Stimulated activated CD8-positive, alpha-beta memory T cell treated with anti-CD3 and anti-CD28 coated beads, Interleukin-12 subunit alpha, Interleukin-12 subunit beta, amount 100 ng/mL, for 1 hour (primary cell): Measurements from ENCODE around the gene ANXA6.

ENCODE experiments used
- DNase-seq: peaks from one replicate; pipeline ENCODE4 v3.0.0-alpha.2; 2020; ENCODE audit warnings: low read depth

ANXA6 gene

DNA sequence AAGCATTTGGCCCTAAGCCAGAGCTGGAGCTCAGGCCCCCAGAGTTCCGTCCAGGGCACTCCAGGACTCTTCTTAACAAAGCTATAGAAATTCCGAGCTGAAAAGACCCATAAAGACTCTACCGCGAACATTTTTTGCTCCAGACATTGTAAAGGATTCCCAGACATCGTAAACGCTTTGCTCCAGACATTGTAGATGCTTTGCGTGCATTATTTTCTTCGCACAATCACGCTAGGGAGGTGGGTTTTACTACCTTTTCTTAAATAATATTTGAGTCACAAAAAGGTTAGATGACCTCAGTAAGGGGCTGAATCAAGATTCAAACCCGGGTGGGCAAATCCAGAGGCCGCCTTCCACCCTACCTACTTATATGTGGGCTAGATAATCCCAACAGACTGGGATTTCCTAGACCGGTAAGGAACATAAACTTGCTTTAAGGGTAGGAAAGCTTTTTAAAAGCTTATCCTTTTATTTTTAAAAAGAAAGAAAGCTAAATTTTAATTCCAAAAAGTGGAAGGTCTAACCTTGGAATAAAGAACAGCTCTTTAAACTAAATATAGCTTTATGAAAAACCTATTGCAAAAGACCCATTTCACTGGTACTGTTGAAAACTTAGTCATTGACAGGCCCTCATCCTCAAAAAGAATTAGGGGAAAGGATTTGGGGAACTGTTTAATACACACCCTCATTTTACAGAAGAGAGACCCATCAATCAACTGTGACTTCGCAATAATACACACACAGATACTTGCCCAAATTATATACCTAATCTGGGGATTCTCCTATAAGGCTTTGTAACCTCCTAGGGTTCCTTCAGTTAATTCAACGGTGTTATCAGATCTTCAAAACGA lies 75.9 kb downstream of the ANXA6 start:
- no peak for DNase-seq

DNA sequence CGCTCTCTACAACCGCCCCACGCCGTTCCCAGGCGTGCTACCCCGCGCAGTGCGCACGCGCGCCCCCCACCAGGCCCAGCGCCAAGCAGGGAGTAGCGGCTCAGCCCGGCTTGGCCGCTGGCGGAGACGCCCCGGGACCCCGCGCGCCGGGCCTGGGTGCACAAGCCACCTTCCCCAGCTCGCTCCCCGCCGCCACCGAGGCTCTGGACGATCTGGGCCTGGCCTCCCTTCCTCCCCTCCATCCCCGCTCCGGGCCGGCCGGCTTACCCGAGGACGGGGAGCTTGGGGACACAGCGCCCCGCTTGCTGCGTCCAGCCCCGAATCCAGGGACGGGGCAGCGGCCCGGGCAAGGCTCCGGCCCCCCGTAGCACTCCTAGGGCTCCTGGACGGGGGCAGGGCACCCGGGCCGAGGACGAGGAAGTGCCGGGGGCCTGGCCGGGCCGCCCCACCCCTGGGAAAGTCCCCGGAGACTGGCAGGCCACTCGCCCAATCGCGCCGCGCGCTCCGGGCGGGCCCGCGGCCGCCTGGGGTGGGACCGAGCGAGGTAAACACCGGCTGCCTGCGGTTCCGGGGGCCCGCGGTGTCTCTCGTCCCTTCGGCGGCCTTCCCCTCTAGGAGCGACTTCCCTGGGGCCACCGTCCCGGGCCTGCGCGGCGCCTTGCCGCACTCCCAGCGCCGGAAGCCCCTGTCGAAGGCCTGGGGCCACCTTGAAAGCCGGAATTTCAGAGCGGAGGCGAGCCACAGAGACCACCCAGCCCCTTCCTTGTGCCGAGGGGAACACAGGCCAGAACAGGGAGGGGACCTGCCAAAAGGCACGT lies 76.8 kb downstream of the ANXA6 start, which contains the start of gene TNIP1:
TNIP1 (minus strand) TSS at position 422 of the 818 bp plus-strand sequence. CDS start 15,939 bp downstream, outside the sequence.
- DNase-seq, result peak; percentile 88

DNA sequence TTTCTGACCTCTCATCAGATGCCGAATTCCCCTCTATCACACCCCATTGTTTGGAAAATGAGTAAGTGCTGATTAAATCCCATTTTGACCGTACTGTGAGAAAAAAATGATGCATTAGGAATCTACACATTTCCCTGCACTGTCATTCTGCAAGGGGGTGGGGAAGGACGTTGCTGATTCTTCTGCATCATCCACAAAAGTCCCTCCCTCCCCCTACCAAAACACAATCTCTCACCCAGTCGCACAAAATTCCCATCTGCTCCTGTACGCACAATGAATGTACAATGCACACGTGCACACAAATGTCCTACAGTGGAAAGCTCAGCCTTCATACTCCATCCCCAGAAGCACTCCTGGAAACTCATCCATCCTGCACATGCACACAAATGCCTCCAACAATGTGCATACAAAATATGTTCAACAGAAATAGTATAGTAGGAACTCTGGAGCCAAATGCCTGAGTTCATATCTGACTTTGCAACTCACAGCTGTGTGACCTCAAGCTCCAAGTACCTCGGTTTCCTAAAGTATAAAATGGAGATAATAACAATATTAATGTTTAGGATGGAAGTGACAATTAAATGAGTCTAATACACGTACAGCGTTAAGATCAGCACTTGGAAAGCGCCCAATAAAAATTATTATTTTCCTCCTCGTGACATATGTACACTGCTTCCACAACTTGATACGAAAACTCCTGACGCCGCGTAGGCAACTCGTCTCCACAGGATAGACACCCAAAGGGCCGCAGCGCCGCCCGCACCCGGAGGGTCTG lies 77.6 kb downstream of the ANXA6 start:
- no peak for DNase-seq

DNA sequence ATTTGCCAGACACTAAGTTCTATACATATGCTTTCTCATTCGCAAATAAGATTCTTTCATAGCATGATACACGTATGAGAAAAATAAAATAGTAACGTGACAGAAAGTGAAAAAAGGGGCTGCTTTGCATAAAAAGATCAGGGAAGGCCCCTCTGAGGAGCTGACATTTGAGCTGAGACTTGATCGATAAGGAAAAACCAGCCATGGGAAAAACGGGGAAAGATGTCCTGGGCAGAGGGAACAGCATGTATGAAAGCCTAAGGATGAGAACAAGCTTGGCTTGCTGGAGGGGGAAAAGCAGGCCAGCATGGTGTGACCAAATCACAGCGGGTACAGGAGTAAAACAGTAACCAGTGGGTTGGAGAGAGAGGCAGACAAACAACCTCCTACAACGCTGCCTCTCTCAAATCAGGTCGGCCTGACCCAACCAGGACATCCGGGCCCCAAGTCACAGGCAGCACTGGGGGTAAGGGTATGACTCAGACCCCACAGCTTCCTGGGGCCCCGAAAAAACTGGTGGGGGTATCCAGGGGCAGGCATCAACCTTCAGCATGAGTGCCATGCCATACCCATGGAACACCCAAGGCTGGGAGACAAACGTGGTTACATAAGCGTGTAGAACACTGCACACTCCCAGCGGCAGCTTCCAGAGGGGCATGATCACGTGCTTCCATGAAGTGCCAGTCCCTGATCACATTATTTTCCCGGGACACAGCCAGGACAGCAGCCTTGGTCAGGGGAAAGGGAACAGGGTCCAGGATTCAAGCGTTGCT lies 78.9 kb downstream of the ANXA6 start:
- no peak for DNase-seq

DNA sequence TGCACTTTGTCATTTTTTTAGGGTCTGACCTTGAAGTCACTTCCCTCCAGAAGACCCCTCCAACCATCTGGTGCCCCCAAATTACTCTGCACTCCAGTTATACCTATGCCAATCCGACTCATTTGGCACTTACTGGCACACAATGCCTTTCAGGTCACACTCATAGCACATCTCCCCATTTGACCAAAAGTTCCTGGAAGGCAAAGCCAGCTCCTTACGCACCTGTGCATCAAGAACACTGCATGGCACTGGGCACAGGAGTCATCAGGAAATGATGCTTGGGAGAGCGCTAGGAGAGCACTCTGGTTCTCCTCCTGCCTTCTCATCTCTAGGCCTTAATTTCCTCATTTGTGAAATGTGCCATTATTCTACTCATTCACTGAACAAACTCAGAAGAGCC lies 79.6 kb downstream of the ANXA6 start:
- DNase-seq, result no peak

DNA sequence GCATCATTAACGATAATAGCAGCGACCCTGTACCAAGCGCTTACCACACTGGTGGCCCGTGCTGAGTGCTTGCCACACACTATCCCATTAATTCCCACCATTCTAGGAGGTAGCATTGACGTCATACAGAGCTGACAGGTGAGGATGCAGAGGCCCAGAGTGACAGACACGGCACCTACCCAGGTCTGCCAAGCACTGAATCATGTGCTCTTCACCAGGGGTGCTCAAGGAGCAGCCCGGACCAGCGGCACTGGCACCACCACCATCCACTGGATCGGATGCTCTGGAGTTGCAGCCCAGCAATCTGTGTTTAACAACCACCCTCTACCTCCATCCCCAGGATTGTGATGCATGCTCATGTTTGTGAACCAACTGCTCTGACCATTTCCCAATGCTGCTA lies 80.2 kb downstream of the ANXA6 start:
- no peak for DNase-seq

DNA sequence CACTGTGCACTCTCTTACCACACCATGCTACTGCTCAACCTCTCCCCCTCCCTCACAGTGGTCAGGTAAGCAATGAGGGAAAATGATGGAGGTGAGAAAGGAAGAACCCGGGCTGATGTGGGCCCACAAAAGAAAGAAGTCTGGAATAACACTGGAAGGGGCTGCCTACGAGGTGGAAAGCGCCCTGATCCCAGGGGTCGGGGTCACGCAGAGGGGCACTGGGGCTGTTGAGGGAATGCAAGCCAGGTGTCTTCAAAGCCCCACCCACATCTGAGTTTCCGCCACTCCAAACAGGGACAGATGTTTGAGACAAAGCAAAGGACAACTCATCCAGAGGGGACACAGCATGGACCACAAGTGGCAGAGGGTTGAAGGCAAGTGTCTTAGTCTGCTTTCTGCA lies 81.0 kb downstream of the ANXA6 start:
- DNase-seq, result no peak

DNA sequence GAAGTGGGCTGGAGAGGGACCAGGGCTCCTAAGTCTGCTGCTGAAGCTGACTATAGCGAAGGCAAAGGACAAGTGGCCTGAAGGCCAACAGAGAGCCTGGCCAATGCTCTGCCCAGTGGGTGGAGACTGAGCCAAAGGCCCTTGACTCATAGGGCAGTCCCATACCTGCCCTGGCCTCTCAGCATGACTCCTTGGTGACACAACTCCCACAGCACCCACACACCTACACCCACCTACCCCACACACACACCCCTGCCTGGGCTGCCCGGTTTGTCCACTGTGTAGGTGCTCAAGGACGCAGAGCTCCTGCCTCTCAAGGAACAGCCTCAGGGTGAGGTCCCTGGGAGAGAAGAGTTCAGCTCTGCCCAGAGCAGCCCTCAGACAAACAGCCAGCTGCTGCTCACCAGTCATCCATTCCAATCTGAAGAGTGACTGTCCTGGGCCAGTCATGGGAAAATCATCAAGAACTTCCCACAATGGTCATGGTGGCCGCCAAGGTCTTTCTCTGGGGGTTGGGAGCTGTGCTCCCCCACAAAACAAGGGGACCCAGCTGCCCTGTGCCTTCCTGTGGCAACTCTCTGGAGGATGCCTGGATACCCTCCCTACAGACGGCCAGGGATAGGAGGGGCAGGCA lies 81.8 kb downstream of the ANXA6 start:
- no peak for DNase-seq

DNA sequence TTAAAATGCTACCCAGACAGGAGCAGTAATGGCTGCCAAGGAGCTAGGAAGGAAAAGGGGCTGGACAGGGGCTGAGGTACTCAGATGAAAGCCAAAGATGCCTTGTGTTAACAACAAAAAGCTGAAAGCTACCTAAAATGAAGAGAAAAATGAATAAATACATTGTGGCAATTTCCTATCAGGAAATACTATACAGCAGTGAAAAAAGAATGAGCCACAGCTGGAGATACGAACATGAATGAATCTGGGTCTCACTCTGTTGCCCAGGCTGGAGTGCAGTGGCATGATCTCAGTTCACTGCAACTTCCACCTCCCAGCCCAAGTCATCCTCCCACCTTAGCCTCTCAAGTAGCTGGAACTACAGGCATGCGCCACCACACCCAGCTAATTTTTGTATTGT lies 83.0 kb downstream of the ANXA6 start:
- DNase-seq, result no peak

DNA sequence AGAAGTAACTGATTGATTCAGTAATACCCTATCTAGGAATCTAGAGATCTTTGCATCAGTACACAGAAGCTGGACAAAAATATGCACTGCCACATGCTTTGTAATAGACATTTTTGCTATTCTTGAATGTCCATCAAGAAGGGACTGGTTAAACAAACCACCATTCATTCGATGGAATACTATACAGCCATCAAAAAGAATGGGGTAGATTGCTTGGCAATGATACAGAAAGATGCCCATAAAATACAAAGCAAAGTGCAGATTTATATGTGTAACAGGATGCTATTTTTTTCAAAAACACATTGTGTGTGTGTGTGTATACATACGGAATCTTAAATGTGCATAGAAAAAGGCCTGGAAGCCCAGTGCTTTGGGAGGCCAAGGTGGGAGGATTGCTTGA lies 84.3 kb downstream of the ANXA6 start:
- no peak for DNase-seq

DNA sequence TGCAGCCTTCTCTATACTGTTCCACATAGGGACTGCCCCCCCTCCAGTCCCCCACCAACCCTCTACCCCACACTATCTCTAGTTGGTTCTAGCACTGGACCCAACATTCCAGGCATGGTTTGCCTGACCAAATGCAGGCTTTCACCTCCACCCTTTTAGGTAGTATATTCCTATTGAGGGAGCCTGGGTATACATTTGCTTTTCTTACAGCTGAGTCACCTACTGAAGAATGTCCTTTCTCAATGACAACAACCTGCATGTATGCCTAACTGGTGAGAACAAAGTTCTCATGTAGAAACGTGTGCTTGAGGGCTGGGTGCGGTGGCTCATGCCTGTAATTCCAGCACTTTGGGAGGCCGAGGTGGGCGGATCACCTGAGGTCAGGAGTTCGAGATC lies 85.0 kb downstream of the ANXA6 start:
- DNase-seq, result no peak

DNA sequence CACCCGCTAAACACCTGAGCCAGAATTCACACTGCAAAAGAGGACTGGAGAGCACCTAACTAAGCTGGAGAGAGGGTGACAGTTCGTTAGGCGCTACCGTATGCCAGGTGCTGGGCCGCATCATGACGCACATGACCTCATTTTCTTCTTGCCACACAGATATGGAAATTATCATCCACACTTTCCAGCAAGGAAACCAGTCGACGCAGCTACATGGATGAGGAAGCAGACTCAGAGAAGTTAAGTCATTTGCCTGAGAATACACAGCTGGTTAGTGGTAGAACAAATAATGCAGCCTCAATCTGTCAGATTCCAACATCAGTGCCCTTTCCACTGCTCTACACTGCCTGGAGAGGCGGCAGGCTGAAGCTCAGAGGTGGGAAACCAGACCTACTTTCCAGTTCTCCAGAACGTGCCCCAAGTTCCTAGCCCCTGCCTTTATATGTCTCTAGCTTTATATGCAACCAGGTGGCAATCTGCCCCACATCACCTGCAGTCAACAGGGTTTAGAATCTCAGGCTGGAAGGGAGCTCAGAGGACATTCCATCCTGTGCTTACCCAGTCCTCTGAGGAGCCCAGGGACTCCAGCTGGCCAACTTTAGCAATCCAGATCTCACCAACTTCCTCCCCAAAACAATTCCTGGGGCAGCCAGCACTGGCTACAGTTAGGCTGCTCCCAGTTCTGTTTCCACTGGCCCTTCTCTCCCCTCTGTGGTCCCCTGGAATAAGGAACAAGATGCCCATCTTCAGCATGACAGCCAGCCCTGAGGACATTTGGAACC lies 85.5 kb downstream of the ANXA6 start:
- no peak for DNase-seq

DNA sequence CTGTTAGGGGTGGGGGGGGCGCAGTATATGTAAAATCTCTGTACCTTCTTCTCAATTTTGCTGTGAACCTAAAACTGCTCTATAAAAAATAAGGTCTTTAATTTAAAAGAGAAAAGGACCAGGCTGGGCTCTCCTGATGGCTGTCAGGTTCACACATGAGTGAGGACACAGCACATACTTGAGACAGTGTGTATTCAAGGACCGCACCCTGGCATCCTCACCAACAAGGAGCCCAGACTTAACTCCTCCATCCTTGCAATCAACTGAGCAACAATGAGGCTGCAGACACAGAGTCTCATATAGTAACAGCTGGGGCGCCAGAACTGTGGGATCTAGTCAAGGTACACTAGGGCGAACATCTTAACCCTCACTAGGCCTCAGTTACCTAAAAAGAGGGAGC lies 86.6 kb downstream of the ANXA6 start:
- no peak for DNase-seq

DNA sequence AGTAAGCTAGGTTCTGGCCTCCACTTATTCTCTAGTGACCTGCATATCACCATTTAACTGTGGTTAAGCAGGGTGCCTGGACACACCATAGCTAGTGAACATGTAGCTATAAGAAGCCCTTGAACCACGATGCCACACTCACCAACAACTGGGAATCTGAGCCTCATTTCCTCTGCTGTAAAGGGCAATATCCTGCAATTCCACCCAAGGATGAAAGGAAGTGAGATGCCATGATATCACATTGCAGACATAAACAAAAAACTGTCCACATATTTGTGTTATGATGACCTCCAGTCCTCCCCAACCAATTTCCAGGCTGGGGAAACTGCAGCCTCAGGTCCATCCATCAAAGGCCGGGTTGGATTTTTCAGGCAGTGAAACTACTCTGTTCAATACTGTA lies 87.1 kb downstream of the ANXA6 start:
- DNase-seq, result no peak

DNA sequence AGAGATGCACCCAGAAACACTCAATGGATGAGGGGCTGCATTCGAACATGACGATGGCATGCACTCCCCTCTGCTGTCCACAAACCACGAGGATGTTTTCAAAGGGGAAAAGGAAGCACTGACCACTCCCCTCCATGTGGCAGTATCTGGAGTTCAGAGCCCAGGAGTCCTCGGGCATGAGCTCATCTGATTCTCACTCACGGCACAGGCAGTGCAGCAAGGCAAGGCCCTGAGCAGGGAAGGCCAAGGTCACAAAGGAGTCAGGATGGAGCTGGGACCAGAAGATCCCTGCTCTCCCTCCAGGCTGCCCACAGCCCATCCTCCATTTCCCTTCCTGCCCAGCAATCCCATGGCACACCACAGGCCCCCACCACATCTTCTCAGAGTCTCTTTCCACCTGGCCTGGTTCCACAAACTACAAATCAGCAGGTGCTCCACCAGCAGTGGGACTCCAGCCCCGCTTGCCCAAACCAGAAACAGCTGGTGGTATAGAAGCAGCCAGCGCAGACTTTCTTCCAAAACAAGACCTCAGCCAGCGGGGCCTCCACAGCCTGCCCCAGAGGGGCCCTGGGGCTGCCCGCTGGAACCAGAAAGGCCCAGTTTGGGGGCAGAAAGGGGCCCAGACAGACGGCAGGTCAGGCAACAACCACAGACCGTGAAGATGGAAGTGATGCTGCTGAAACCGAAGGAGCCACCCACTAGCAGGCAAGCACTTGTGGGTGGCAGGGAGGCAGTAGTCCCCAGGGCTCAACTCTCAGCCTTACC lies 89.0 kb downstream of the ANXA6 start:
- DNase-seq, result no peak

DNA sequence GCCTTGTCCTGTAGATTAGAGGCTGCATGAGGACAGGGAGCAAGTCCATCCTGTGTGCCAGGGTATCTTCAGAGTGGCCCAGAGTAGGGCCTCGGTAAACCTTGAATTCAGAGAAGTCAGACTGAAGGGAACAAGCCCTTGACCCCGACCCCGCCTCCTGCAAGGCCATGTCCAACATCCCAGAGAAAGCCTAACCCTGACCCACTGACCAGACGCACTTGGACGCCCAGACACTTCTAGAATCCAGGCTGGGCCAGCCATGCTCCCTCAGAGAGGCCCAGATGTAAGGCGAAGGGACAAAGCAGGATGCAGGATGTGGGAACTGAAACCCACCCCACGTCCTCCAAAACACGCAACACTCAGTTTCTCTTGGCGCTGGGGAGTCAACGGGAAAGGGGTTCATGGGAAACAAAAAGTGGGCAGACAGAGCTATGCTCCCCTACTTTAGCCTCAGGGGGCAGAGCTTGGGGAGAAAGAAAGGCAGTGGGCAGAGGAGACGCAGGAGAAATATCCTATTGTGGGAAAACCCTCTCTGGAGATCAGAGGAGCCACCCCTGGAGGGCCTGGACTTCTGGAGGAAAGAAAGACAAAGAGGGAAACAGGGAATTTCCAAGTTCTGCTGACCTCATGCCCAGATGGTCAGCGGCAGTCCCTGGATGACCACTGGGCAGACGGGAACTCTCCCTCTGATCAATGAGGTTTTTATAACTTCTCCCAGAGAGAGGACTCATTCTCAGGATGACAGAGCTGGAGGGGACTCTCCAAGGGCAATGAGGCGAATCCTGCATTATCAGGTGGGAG lies 89.7 kb downstream of the ANXA6 start:
- DNase-seq, result no peak

DNA sequence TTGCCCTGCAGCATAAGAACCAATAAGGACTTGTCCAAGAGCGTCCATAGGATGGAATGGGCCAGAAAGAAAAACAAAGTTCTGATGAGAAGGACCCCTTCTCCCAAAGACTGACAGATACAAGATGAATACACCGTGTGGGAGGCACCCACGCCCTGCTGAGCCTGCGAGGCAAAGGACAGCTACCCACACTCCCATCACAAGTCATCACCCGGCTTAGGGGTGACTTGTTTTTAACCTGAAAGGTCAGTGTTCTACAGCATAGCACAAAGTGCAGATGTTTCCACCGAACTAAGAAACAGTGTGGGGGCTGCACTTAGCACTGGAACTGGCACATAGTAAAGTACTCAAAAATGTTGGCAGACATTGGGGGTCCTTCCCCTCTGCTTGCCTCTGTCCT lies 90.7 kb downstream of the ANXA6 start:
- no peak for DNase-seq

DNA sequence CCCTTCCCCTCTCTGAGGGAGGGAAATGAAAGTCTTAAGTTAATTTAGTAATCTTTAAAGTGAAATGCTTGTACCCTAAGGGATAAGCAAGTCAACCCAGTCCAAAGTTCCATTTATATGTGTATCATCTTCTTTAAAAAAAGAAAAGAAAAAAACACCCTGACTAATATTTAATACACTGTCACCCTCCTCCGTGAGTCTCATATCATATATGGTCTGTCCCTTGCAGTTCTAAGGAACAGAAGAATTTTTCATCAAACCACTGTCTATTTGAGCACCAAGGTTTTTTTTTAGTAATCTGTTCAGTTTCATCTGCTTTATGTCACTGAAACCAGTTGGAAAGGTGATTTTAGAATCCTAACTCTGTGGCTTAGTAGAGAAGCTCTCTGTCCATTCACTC lies 92.0 kb downstream of the ANXA6 start:
- no peak for DNase-seq
